ENCODE results near the gene SLC16A7.

SLC16A7 gene

DNA sequence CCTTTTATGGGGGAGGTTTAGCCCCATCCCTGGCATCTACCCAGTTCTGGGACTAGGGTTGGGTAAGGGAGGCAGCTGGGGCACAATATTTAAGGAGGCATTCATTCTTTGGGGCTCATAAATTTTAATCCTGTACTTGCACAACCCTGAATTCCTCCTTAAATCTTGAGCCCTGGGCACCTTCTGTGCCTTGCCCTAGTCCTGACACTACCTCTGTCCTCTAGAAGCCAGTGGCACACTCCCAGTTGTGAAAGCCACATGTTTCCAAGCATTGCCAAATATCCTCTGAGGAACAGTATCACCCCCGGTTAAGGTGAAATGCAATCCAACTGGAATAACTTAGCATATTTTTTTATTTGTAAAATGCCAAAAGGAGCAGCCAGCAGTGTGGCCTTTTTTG is 36.6 kb downstream of the SLC16A7 start:
- in situ Hi-C loops (cut with HindIII; ENCODE audit: low sequenced_read_pairs), result no loop called here
- no peak for TF ChIP-seq CTCF (IDR thresholded peaks at IDR 0.05; ENCODE audit: low read depth, low read length, missing control alignments)
- no peak overlapping the region for H3K4me3 ChIP-seq (ENCODE audit: low read depth, low read length)
- no peak for DNase-seq (ENCODE audit: low read depth)

DNA sequence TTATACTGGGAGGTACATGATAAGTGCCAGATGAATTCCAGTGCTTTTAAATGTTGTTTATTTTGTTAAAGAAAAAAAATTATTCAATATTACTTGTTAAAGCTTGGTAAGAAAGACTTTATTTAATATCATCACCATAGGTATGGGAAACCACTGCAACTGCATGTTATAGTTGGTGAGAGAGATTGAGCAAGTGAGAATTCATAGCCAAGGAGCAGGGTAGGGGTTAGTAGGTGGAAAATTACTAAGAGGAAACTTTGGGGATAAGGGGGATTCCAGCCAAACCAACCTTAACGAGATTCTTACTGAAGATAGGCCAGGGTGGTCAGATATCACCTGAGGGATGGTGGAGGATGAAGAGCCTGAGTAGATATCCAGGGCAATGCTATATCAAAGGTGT is 38.4 kb downstream of the SLC16A7 start:
- in situ Hi-C loops (cut with HindIII; ENCODE audit: low sequenced_read_pairs), result no loop called here
- no peak overlapping the region for H3K4me3 ChIP-seq (ENCODE audit: low read depth, low read length)
- no peak for TF ChIP-seq CTCF (IDR thresholded peaks at IDR 0.05; ENCODE audit: low read depth, low read length, missing control alignments)
- no peak for DNase-seq (ENCODE audit: low read depth)

DNA sequence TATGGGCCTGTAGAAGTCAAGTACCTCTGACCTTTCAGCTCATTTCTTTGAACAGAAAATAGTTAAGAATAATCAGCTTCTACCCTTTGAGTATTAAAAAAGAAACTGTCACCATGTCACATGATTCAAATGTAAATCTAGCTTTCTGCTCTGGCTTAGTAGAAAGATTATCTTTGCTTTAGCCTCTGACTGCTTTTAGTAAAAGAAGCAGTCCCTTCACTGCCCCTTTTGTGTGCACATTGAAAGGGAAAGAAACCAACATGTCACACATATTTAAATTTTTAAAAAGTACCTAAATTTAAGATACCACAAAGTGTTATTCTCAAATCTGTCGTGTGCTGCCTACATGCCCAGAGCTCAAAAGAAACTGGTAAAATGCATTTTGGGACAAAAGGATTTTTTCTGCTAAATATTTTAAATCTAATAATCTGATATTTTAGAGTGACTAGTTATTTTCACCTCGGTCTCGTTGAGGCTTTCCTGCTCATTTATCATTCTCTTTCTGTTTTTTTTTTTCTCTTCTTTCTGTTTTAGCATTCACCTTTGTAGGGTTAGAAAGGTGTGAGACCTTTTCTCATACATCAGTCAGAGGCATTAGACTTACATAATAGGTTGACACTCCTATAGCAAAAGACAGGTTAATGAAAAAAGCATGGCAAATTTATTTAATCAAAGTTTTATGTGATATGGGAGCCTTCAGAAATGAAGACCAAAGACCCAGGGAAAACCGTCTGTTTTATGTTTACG is 41.3 kb downstream of the SLC16A7 start:
- H3K4me3 ChIP-seq (ENCODE audit: low read depth, low read length), result no peak overlapping the region
- in situ Hi-C loops (cut with HindIII; ENCODE audit: low sequenced_read_pairs), result no loop called here
- DNase-seq (ENCODE audit: low read depth), result no peak
- no peak for TF ChIP-seq CTCF (IDR thresholded peaks at IDR 0.05; ENCODE audit: low read depth, low read length, missing control alignments)

DNA sequence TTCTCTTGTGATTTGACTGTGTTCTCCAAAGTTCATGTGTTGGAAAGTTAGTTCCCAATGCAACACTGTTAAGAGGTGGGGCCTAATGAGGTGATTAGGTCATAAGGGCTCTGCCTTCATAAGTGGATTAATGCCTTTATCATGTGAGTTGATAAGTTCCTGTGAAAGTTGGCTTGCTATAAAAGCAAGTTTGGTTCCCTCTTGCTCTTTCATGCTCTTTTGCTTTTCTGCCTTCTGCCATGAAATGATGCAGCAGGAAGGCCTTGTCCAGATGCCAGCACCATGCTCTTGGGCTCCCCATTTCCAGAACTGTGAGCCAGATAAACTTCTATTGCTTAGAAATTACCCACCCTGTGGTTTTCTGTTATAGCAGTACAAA is 41.9 kb downstream of the SLC16A7 start:
- in situ Hi-C loops (cut with HindIII; ENCODE audit: low sequenced_read_pairs), result no loop called here
- H3K4me3 ChIP-seq (ENCODE audit: low read depth, low read length), result no peak overlapping the region
- no peak for TF ChIP-seq CTCF (IDR thresholded peaks at IDR 0.05; ENCODE audit: low read depth, low read length, missing control alignments)
- no peak for DNase-seq (ENCODE audit: low read depth)

GRCh38 chr12:59643550-59643949 is 47.7 kb downstream of the SLC16A7 start:
- no peak overlapping the region for H3K4me3 ChIP-seq (ENCODE audit: low read depth, low read length)
- no peak for DNase-seq (ENCODE audit: low read depth)
- TF ChIP-seq CTCF (IDR thresholded peaks at IDR 0.05; ENCODE audit: low read depth, low read length, missing control alignments), result no peak
- in situ Hi-C loops (cut with HindIII; ENCODE audit: low sequenced_read_pairs), result no loop called here

DNA sequence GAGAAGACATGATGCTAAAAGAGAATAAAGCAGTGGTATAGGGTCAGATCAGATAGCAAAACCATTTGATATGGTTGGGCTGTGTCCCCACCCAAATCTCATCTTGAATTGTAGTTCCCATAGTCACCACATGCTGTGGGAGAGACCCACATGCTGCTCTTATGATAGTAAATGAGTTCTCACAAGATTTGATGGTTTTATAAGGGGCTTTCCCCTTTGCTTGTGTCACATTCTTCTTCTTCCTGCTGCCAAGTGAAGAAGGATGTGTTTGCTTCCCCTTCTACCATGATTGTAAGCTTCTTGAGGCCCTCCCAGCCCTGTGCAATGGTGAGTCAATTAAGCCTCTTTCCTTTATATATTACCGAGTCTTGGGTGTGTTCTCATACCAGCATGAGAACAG is 49.4 kb downstream of the SLC16A7 start:
- TF ChIP-seq CTCF (IDR thresholded peaks at IDR 0.05; ENCODE audit: low read depth, low read length, missing control alignments), result no peak
- H3K4me3 ChIP-seq (ENCODE audit: low read depth, low read length), result no peak overlapping the region
- DNase-seq (ENCODE audit: low read depth), result no peak
- in situ Hi-C loops (cut with HindIII; ENCODE audit: low sequenced_read_pairs), result no loop called here
